ENCODE data around the gene LIN7A.
"Not testable (repeated sequence)": the region's sequence is repeated elsewhere in the genome, so short reads cannot be mapped to it uniquely, and the experiment has no call there.

Gene LIN7A

GRCh38 chr12:80802652-80803400, 134.9 kb downstream of the LIN7A start:
- DNase-seq = no peak
- peaks cover 3% of the 10 kb centered on the region for H3K36me3 Mint-ChIP-seq (ENCODE audit: insufficient read depth)

GRCh38 chr12:80798281-80798680, 139.5 kb downstream of the LIN7A start:
- Mint-ChIP-seq H3K4me1 (ENCODE audit: low read depth in 2 of 2) (no peaks in the 10 kb centered on the region), H3K4me3 (no peak overlapping the region), H3K27ac (no peak overlapping the region), H3K36me3 (ENCODE audit: insufficient read depth) (peaks cover 3% of the 10 kb centered on the region), H3K27me3 (no peaks in the 10 kb centered on the region), H3K9me3 (peaks cover 3 to 6% of the 10 kb centered on the region in 2 donors)
- DNase-seq = no peak
- ATAC-seq (replicated peaks) = no peak

More at GRCh38 chr12:80802652-80803400, 134.9 kb downstream of the LIN7A start:
- Mint-ChIP-seq H3K4me1 (ENCODE audit: low read depth in 2 of 2) (no peaks in the 10 kb centered on the region), H3K27me3 (no peaks in the 10 kb centered on the region), H3K9me3 (peaks cover 4 to 13% of the 10 kb centered on the region in 2 donors), H3K27ac (no peak overlapping the region), H3K4me3 (no peak overlapping the region)
- no peak for ATAC-seq (replicated peaks)

GRCh38 chr12:80794551-80794950, 143.2 kb downstream of the LIN7A start:
- DNase-seq (no peak), ATAC-seq (replicated peaks) (no peak)
- H3K27ac Mint-ChIP-seq = no peak overlapping the region
- H3K9me3 Mint-ChIP-seq = peaks cover 4 to 6% of the 10 kb centered on the region in 2 donors
- H3K27me3 Mint-ChIP-seq = no peaks in the 10 kb centered on the region
- H3K4me1 Mint-ChIP-seq (ENCODE audit: low read depth in 2 of 2) = no peaks in the 10 kb centered on the region
- no peaks in the 10 kb centered on the region for H3K36me3 Mint-ChIP-seq (ENCODE audit: insufficient read depth)
- no peak overlapping the region for H3K4me3 Mint-ChIP-seq

- Mint-ChIP-seq H3K27ac (no peak overlapping the region), H3K4me3 (no peak overlapping the region), H3K9me3 (peaks cover 6 to 12% of the 10 kb centered on the region in 2 donors), H3K4me1 (ENCODE audit: low read depth in 2 of 2) (no peaks in the 10 kb centered on the region), H3K27me3 (no peaks in the 10 kb centered on the region), H3K36me3 (ENCODE audit: insufficient read depth) (no peaks in the 10 kb centered on the region)
- no peak for DNase-seq
- ATAC-seq (replicated peaks) = no peak
Measured at GRCh38 chr12:80792861-80793260, 144.9 kb downstream of the LIN7A start.

GRCh38 chr12:80791863-80792262, 145.9 kb downstream of the LIN7A start:
- Mint-ChIP-seq H3K36me3 (ENCODE audit: insufficient read depth) (peaks cover 3% of the 10 kb centered on the region), H3K27ac (no peak overlapping the region), H3K4me3 (no peak overlapping the region), H3K9me3 (peaks cover 9 to 15% of the 10 kb centered on the region in 2 donors), H3K4me1 (ENCODE audit: low read depth in 2 of 2) (no peaks in the 10 kb centered on the region), H3K27me3 (no peaks in the 10 kb centered on the region)
- no peak for DNase-seq
- no peak for ATAC-seq (replicated peaks)

- H3K36me3 Mint-ChIP-seq (ENCODE audit: insufficient read depth); H3K27me3 Mint-ChIP-seq; H3K27ac Mint-ChIP-seq; ATAC-seq (replicated peaks); H3K4me1 Mint-ChIP-seq (ENCODE audit: low read depth in 2 of 2); DNase-seq; H3K4me3 Mint-ChIP-seq: not testable (repeated sequence)
- H3K9me3 Mint-ChIP-seq = peaks cover 13 to 30% of the 10 kb centered on the region in 2 donors
Measured at GRCh38 chr12:80788407-80788806, 149.3 kb downstream of the LIN7A start.

- not testable (repeated sequence) for H3K36me3 Mint-ChIP-seq (ENCODE audit: insufficient read depth); H3K27me3 Mint-ChIP-seq; ATAC-seq (replicated peaks); H3K4me3 Mint-ChIP-seq; H3K27ac Mint-ChIP-seq; DNase-seq; H3K4me1 Mint-ChIP-seq (ENCODE audit: low read depth in 2 of 2)
- peaks cover 10 to 36% of the 10 kb centered on the region in 2 donors for H3K9me3 Mint-ChIP-seq
Measured at GRCh38 chr12:80782963-80783470, 154.7 kb downstream of the LIN7A start.

- Mint-ChIP-seq H3K9me3 (peaks cover 10 to 39% of the 10 kb centered on the region in 2 donors), H3K36me3 (ENCODE audit: insufficient read depth) (no peaks in the 10 kb centered on the region), H3K27me3 (no peaks in the 10 kb centered on the region), H3K4me3 (no peak overlapping the region), H3K27ac (no peak overlapping the region), H3K4me1 (ENCODE audit: low read depth in 2 of 2) (no peaks in the 10 kb centered on the region)
- ATAC-seq (replicated peaks) (no peak), DNase-seq (no peak)
Measured at GRCh38 chr12:80781313-80781712, 156.4 kb downstream of the LIN7A start.

GRCh38 chr12:80780746-80781145, 157.0 kb downstream of the LIN7A start:
- DNase-seq = no peak
- Mint-ChIP-seq H3K27me3 (no peaks in the 10 kb centered on the region), H3K27ac (no peak overlapping the region), H3K36me3 (ENCODE audit: insufficient read depth) (no peaks in the 10 kb centered on the region), H3K4me3 (no peak overlapping the region), H3K9me3 (peaks cover 13 to 39% of the 10 kb centered on the region in 2 donors), H3K4me1 (ENCODE audit: low read depth in 2 of 2) (no peaks in the 10 kb centered on the region)
- ATAC-seq (replicated peaks) = no peak

- Mint-ChIP-seq H3K27me3 (no peaks in the 10 kb centered on the region), H3K27ac (no peak overlapping the region), H3K4me3 (no peak overlapping the region), H3K36me3 (ENCODE audit: insufficient read depth) (no peaks in the 10 kb centered on the region), H3K4me1 (ENCODE audit: low read depth in 2 of 2) (no peaks in the 10 kb centered on the region), H3K9me3 (peaks cover 10 to 22% of the 10 kb centered on the region in 2 donors)
- DNase-seq = no peak
- no peak for ATAC-seq (replicated peaks)
Measured at GRCh38 chr12:80778005-80778541, 159.7 kb downstream of the LIN7A start.

- Mint-ChIP-seq H3K27ac (no peak overlapping the region), H3K27me3 (no peaks in the 10 kb centered on the region), H3K4me3 (no peak overlapping the region), H3K9me3 (peaks cover 8 to 17% of the 10 kb centered on the region in 2 donors), H3K4me1 (ENCODE audit: low read depth in 2 of 2) (no peaks in the 10 kb centered on the region), H3K36me3 (ENCODE audit: insufficient read depth) (no peaks in the 10 kb centered on the region)
- DNase-seq (no peak), ATAC-seq (replicated peaks) (no peak)
Measured at GRCh38 chr12:80777587-80777986, 160.1 kb downstream of the LIN7A start.

- Mint-ChIP-seq H3K9me3 (peaks cover 7 to 16% of the 10 kb centered on the region in 2 donors), H3K27ac (no peak overlapping the region)
- DNase-seq = no peak
Measured at GRCh38 chr12:80776706-80777105, 161.0 kb downstream of the LIN7A start.

GRCh38 chr12:80770958-80771357, 166.8 kb downstream of the LIN7A start:
- no peaks in the 10 kb centered on the region for H3K36me3 Mint-ChIP-seq (ENCODE audit: insufficient read depth)
- H3K27me3 Mint-ChIP-seq = no peaks in the 10 kb centered on the region
- H3K27ac Mint-ChIP-seq = no peak overlapping the region
- H3K4me3 Mint-ChIP-seq = no peak overlapping the region
- DNase-seq = no peak
- H3K4me1 Mint-ChIP-seq (ENCODE audit: low read depth in 2 of 2) = no peaks in the 10 kb centered on the region
- H3K9me3 Mint-ChIP-seq = peaks cover 0 to under 1% of the 10 kb centered on the region in 2 donors
- ATAC-seq (replicated peaks) = no peak

More at GRCh38 chr12:80776706-80777105, 161.0 kb downstream of the LIN7A start:
- no peaks in the 10 kb centered on the region for H3K36me3 Mint-ChIP-seq (ENCODE audit: insufficient read depth)
- H3K27me3 Mint-ChIP-seq = no peaks in the 10 kb centered on the region
- ATAC-seq (replicated peaks) = no peak
- no peaks in the 10 kb centered on the region for H3K4me1 Mint-ChIP-seq (ENCODE audit: low read depth in 2 of 2)
- no peak overlapping the region for H3K4me3 Mint-ChIP-seq

GRCh38 chr12:80769553-80770140, 168.1 kb downstream of the LIN7A start:
- Mint-ChIP-seq H3K4me3 (no peak overlapping the region), H3K4me1 (ENCODE audit: low read depth in 2 of 2) (no peaks in the 10 kb centered on the region), H3K27me3 (no peaks in the 10 kb centered on the region), H3K36me3 (ENCODE audit: insufficient read depth) (no peaks in the 10 kb centered on the region), H3K9me3 (no peaks in the 10 kb centered on the region), H3K27ac (no peak overlapping the region)
- ATAC-seq (replicated peaks) (no peak), DNase-seq (no peak)

Measured in effector memory CD8-positive, alpha-beta T cell (primary cell).